NCI-H2107 treated with DMSO at 0.1 percent for 48 hours (cell line): ENCODE data around the gene ARHGAP30.
"Not testable (repeated sequence)": the region's sequence is repeated elsewhere in the genome, so short reads cannot be mapped to it uniquely, and the experiment has no call there.

Source experiments
- DNase-seq: peaks from one replicate; lab custom pipeline; 2025; ENCODE audit not compliant: unreplicated experiment; lab: John Stamatoyannopoulos, UW

The ARHGAP30 gene

GRCh38 chr1:161073474-161074121 lies 3.9 kb upstream of the ARHGAP30 start:
- no peak for DNase-seq

DNA sequence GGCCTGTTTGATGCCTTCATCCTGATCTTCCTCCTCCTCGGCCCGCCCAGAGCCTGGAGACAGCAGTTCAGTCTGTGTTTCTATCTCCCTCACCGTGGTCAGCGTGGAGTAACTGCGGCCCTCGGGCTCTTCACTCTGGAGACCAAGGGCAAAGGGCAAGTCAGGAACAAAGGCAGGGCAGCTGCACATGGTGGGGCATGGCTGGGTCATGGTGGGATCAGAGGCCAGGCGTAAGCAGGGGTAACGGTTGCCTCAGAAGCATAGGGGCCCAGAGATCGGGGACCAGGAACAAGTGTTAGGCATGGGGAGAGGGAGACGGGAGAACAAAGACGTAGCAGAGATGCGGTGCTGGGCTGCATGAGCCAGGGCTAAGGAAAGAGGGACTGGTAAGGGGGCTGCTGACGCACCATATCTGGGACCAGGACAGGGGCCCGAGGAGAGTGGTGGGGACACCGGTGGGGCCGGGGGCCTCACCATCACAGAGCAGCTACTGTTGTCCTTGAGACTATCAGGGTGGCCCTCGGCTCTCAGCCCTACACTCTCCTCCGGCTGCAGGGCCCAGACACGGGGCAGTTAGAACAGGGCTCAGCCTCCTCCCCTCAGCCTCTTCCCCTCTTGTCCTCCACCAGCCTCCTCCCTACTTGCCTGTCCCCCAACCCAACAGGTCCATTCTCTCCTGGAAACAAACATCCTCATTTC lies 3.2 kb upstream of the ARHGAP30 start:
- no peak for DNase-seq

DNA sequence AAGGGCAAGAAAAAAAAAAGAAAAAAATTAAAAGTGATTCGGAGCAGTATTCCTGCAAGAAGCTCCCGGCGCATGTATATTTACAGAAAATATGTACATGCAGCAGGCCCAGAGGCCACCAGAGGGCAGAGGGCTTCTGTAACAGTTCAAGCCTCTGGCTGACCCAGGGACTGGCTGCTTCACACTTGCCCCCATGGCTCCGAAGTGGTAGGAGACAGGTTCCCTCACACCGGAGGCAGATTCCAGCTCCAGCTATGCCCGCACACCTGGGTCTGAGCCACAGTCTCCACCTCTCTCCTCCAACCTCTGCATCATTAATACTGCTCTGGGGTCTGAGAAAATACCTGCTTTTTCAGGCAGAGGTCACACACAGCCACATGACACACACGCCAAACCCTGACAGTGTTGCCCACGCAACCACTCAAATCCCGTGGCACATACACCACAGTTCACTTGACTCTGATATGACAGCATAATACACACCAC lies 2.2 kb upstream of the ARHGAP30 start:
- DNase-seq, result no peak

GRCh38 chr1:161070761-161071160 lies 1.1 kb upstream of the ARHGAP30 start:
- no peak for DNase-seq

DNA sequence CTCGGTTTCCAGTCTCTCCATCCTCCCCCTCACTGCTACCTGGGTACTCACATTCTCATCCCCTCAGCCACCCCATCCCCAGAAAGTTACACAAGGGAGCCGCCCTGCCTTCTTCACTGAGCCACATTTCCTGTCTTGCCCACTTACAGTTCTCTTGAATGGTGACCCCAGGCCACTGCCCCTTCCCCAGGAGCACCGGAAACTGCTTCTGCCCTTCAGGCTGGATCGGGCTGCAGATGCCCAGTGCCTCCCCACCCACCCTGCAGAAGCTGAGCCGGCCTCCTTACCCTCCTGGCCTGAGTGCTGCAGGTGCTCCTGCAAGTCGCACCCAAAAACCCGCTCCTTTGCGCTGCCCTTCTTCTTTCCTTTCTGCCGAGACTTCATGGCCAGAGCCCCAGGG lies 450 bp downstream of the ARHGAP30 start:
- no peak for DNase-seq

DNA sequence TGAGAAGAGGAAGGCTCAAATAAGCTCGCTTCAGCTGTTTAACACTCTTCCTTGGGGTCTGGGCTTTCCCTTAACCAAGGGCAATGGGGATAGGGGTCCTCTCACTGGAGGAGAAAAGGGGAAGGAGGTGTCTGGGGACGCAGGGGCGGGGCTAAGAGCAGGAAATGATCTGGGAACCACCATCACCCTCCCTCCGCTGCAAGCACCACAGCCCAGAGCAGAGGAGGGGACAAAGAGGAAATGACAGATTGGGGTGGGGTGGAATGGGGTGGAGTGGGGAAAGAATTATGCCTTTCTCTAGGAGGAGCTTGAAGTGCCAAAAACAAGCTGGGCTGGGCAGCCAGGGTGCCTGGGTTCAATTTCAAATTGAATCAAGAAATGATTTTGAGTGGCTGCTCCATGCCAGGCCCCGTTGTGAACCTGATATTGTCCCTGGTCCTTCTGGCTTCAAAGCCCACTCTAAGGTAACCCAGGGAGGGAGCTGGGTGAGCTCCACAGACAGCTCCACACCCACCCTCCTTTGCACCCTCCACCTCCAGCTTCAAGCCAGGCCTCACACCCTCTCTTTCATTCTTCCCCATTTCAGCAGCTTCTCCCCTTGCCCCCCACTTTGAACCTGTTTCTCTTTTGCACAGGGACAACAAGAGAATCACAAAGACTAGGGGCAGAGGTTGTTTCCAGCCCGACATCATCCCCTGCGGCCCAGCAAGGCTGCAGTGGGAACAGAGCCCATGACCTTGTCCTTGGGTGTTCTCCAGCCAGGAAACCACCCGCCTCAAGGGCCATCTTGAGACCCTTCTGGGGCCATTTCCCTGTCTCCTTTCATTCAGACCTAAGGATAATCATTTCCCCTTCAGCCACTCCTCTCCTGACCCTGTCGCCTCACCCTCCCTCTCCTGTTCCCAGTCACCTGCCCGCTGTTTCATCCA lies 1.1 kb downstream of the ARHGAP30 start:
- no peak for DNase-seq

- DNase-seq, result no peak
These were observed 3.0 kb downstream of the ARHGAP30 start for GRCh38 chr1:161066694-161067093.

DNA sequence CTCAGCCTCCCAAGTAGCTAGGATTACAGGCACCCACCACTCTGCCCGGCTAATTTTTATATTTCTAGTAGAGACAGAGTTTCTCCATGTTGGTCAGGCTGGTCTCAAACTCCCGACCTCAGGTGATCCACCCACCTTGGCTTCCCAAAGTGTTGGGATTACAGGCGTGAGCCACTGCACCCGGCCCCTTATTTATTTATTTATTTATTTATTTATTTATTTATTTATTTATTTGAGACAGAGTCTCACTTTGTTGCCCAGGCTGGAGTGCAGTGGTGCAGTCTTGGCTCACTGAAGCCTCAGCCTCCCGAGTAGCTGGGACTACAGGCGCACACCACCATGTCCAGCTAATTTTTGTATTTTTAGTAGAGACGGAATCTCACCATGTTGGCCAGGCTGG lies 4.0 kb downstream of the ARHGAP30 start:
- not testable (repeated sequence) for DNase-seq

DNA sequence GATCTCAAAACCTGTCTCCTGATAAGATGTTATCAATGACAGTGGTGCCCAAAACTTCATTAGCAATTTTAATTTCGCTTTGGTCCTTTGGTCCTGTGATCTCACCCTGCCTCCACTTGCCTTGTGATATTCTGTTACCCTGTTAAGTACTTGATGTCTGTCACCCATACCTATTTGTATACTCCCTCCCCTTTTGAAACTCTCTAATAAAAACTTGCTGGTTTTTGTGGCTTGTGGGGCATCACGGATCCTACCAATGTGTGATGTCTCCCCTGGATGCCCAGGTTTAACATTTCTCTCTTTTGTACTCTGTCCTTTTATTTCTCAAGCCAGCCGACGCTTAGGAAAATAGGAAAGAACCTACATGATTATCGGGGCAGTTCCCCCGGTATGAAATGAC lies 5.8 kb downstream of the ARHGAP30 start:
- DNase-seq, result not testable (repeated sequence)

- no peak for DNase-seq
These were observed 8.3 kb downstream of the ARHGAP30 start for GRCh38 chr1:161061419-161061818.

- no peak for DNase-seq
These were observed 10.4 kb downstream of the ARHGAP30 start for GRCh38 chr1:161059293-161059692.

- DNase-seq, result no peak
These were observed 14.9 kb downstream of the ARHGAP30 start for GRCh38 chr1:161054805-161055204.

DNA sequence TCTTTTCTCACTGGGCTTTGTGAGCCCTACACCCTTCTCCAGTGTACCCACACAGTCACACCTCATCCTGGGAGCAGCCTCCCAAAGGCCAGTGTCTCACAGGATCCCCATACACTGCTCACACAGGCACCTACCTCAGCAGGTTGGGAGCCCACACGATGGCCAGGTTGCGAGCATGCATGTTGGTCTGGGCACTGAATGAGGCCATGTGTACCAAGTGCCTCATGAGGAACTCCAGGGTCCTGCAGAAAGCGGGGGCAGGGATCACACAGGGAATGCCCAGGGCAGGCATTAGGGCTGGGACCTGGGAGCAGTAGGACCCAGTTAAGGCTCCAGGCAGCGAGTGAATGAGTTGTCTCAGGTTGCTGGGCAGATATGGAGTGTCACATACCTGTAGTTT lies 15.5 kb downstream of the ARHGAP30 start:
- no peak for DNase-seq

DNA sequence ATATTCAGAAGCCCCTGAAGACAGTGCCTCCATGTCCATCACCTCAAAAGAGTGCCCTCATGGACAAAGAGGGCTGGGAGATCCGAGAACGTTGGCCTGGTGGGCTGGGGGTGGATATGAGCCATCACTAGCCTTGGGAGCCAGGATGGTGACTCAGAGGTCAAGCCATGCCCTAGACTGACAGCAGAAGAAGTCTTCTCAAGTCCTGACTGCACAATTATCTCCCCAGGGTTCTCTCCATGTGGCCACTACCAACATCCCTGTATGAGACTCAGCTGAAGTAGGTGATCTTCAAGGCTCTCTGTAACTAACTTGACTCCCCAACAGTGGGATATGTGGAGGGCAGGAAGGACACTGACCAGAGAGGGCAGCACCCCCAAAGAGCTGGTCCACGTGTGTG lies 16.8 kb downstream of the ARHGAP30 start:
- no peak for DNase-seq

DNA sequence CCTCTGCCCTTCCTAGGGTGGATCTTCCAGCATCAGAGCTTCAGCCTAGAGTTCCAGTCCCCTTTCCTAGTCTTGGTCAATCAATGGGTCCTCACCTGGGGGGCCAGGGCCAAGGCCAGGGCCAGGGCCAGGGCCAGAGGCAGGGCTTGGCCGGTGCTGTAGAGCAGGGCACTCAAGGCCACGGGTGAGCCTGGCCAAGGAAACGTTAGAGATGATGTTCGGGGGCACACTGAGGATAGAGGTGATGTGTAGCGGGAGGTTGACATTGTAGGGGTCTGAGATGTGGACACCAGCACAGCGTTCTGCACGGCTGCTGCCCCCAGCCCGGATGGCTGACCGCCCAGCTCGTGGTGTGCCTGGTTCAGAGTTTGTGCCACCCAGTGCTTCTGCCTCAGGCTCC lies 18.5 kb downstream of the ARHGAP30 start:
- no peak for DNase-seq

DNA sequence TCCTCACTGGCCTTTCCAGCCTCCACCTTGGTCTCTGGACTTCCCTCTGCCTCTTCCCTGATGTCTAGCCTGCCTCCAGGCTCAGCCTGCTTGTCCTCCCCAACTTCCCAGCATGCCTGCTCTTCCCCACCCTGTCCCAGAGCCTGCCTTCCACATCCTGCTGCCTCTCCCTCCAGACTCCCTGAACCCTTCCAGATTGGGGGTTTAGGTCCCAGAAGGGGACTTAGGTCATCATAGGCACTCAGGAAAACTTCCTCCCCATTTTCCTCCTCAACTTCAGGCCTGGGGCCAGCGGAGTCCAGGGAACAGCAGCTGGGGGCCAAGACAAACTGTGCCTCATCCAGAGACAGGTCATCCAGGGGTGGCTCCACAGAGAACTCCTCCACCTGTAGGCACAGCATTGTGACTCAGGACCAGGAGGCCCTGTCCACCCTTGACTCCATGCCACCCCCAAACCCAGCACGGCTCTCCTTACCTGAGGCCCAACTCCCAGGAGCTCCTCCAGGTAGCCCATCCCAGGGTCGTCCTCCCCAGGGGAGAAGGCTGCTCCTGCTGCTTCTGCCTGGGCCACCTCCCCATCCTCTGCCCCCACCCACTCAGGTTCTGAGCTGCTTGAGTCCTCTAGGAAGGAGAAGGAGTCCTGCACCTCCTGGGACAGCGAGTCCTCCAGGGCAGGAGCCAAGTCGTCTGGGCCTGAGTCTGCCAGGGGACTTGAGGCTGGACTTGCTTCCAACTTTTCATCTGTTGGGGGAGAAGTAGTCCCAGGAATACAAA lies 20.6 kb downstream of the ARHGAP30 start:
- DNase-seq, result no peak

- no peak for DNase-seq
These were observed 22.0 kb downstream of the ARHGAP30 start for GRCh38 chr1:161047436-161048420.

DNA sequence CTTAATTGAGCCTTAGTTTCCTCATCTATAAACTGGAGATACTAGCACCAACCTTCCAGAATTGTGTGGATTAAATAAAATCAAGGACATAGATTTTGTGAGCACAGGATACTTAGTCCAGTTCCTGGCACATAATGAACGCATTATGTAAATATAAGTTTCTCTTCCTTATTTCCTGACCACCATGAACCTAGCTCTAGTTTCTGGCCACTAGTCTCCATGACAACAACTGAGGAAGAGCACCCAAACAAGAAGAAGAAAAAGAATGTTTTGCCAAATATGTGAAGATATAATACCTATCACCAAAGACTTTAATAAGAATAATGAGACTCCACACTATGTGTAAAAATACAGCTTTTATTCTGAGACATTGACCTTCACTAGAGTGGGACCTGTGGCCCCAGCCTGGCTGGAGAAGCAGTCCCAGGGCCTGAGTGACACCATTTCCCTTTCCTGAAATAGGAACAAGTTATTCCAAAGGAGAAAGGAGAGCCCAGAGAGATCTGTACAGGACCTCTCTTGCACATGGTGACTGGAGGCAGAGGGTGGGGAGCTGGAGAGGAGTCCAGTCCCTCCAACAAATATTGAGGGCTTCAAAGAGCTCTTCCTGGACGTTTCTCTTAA lies 23.0 kb downstream of the ARHGAP30 start:
- no peak for DNase-seq
